HCT116 (cell line): ENCODE results near the gene SGK1.

ENCODE experiments used
- CTCF ChIP-seq, 3 experiments: fragments of 200-600 bp in 1 of 3; sonication (generic) in 1 of 3; IDR thresholded peaks in 2 of 3; conservative IDR thresholded peaks in 1 of 3; 2 replicates each; pipeline ENCODE4 v1.5.1; 2012 to 2017; ENCODE audit warnings: low read depth in 2 of 3, low read length in 2 of 3, antibody characterized with exemption in 1 of 3, borderline replicate concordance in 1 of 3, control low read depth in 1 of 3, mild to moderate bottlenecking in 1 of 3, mixed read lengths in 1 of 3, mixed run types in 1 of 3, moderate library complexity in 1 of 3; ENCODE audit not compliant: insufficient read depth in 1 of 3
- JUND ChIP-seq: IDR thresholded peaks from 2 replicates; pipeline ENCODE4 v1.6.1; 2012
- POLR2AphosphoS5 ChIP-seq: IDR thresholded peaks from 2 replicates; pipeline ENCODE4 v1.6.1; 2011; ENCODE audit warnings: mild to moderate bottlenecking, low read depth, low read length, moderate library complexity
- SIN3A ChIP-seq: IDR thresholded peaks from 2 replicates; pipeline ENCODE4 v1.6.1; 2012; ENCODE audit warnings: low read depth
- SP1 ChIP-seq: IDR thresholded peaks from 2 replicates; pipeline ENCODE4 v1.6.1; 2012; ENCODE audit warnings: low read depth
- SRF ChIP-seq: IDR thresholded peaks from 2 replicates; pipeline ENCODE4 v1.6.1; 2012; ENCODE audit warnings: low read depth

- TF ChIP-seq JUND (peak; percentile 29), SIN3A (no peak), SP1 (peak; percentile 27; the same call in 1 of the 2 replicates), CTCF (IDR thresholded peaks at IDR 0.05 in 2 of 3, conservative IDR thresholded peaks at IDR 0.05 in 1 of 3; ENCODE audit: borderline replicate concordance in 1 of 3, insufficient read depth in 1 of 3, low read depth in 2 of 3, low read length in 2 of 3) (no peak), POLR2AphosphoS5 (no peak), SRF (peak; percentile 85)
Measured at GRCh38 chr6:134175532-134176263, 142.2 kb downstream of the SGK1 start.
